ENCODE data around the gene LIAS.

- no peak for TF ChIP-seq CTCF (IDR thresholded peaks at IDR 0.05)
- TF ChIP-seq POLR2A (IDR thresholded peaks at IDR 0.05): no peak
Observed at GRCh38 chr4:39480902-39481695, 22.2 kb downstream of the LIAS start.

Measured in body of pancreas (tissue), 4 donors.